ENCODE results near the gene HOXB9. TPM values are rescaled to one million over a fixed set of nuclear protein-coding genes. Genes with fewer than 3 reads are reported as not detected.
A peak's percentile ranks its signal among the peaks of the same experiment; 100 is the strongest.

HOXB9 gene
- total and polyA plus RNA-seq, 9 of the 15 experiments (the other 6 are each of a cell fraction or from before 2014, with no cell fraction given), result 3.1 to 196 (median 77.6) TPM

DNA sequence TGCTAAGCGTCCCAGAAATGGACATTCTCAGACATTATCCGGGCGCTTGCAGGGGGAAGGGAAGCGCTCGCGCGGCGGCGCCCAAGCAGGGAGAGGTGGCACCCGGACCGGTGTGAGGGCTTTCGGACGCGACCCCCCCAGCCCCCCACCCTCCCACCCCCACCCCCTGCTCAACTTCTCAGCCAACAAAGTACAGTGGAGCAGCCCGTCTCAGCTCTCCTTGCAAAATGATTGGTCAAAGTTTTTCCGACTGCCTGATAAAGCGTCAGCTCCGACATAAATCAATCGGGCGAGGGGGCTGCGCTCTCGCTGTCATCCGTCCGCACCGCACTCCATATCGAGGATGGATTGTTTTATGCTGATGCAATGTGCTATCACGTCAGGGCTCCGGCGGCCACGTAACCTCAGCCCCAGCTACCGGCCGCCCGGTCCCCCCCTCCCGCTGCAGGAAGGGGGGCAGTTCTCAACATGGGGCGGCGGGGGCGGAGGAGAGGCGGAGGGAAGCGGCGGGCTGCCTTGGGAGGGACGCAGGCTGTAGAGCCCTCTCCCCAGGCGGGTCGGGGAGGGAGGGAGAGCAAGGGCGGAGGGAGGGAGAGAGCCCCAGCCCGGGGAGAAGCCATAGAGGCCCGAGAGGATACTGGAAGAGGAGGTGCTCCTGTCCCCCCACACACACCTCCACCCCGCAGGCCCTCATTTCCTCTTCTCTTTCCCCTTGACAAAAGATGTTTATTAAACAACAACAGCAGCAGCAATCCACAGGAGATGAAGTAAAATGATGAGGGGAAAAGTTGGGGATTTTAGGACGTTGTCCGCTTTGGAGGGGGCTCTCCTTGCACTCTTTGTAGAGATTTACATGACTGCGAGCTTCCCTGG, at the start of gene HOXB9 (continued):
- TF ChIP-seq, protein P1, sequence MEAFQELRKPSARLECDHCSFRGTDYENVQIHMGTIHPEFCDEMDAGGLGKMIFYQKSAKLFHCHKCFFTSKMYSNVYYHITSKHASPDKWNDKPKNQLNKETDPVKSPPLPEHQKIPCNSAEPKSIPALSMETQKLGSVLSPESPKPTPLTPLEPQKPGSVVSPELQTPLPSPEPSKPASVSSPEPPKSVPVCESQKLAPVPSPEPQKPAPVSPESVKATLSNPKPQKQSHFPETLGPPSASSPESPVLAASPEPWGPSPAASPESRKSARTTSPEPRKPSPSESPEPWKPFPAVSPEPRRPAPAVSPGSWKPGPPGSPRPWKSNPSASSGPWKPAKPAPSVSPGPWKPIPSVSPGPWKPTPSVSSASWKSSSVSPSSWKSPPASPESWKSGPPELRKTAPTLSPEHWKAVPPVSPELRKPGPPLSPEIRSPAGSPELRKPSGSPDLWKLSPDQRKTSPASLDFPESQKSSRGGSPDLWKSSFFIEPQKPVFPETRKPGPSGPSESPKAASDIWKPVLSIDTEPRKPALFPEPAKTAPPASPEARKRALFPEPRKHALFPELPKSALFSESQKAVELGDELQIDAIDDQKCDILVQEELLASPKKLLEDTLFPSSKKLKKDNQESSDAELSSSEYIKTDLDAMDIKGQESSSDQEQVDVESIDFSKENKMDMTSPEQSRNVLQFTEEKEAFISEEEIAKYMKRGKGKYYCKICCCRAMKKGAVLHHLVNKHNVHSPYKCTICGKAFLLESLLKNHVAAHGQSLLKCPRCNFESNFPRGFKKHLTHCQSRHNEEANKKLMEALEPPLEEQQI (IDR thresholded peaks at IDR 0.05), result no peak
- TF ChIP-seq, protein P2, sequence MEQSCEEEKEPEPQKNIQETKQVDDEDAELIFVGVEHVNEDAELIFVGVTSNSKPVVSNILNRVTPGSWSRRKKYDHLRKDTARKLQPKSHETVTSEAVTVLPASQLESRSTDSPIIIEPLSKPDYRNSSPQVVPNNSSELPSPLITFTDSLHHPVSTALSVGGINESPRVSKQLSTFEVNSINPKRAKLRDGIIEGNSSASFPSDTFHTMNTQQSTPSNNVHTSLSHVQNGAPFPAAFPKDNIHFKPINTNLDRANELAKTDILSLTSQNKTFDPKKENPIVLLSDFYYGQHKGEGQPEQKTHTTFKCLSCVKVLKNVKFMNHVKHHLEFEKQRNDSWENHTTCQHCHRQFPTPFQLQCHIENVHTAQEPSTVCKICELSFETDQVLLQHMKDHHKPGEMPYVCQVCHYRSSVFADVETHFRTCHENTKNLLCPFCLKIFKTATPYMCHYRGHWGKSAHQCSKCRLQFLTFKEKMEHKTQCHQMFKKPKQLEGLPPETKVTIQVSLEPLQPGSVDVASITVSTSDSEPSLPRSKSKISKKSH (CRISPR knock-in tag; IDR thresholded peaks at IDR 0.05), result no peak
- TF ChIP-seq HNRNPUL1 (IDR thresholded peaks at IDR 0.05; ENCODE audit: low read length) (no peak), HDAC8 (tag; IDR thresholded peaks at IDR 0.05) (no peak), ZFP1 (CRISPR knock-in tag; IDR thresholded peaks at IDR 0.05) (no peak), ZNF830 (CRISPR knock-in tag; IDR thresholded peaks at IDR 0.05) (no peak), HDAC2 (IDR thresholded peaks at IDR 0.05) (no peak), FOXM1 (IDR thresholded peaks at IDR 0.05; ENCODE audit: low read depth) (peak; percentile 52; the same call in 1 of the 2 replicates), FOXM1 (CRISPR knock-in tag; IDR thresholded peaks at IDR 0.05; ENCODE audit: low read depth) (no peak), KAT2B (IDR thresholded peaks at IDR 0.05; ENCODE audit: low read depth, low read length) (no peak), ETV1 (tag; conservative IDR thresholded peaks at IDR 0.05; ENCODE audit: low read depth) (peak; percentile 89)
- TF ChIP-seq, protein P3, sequence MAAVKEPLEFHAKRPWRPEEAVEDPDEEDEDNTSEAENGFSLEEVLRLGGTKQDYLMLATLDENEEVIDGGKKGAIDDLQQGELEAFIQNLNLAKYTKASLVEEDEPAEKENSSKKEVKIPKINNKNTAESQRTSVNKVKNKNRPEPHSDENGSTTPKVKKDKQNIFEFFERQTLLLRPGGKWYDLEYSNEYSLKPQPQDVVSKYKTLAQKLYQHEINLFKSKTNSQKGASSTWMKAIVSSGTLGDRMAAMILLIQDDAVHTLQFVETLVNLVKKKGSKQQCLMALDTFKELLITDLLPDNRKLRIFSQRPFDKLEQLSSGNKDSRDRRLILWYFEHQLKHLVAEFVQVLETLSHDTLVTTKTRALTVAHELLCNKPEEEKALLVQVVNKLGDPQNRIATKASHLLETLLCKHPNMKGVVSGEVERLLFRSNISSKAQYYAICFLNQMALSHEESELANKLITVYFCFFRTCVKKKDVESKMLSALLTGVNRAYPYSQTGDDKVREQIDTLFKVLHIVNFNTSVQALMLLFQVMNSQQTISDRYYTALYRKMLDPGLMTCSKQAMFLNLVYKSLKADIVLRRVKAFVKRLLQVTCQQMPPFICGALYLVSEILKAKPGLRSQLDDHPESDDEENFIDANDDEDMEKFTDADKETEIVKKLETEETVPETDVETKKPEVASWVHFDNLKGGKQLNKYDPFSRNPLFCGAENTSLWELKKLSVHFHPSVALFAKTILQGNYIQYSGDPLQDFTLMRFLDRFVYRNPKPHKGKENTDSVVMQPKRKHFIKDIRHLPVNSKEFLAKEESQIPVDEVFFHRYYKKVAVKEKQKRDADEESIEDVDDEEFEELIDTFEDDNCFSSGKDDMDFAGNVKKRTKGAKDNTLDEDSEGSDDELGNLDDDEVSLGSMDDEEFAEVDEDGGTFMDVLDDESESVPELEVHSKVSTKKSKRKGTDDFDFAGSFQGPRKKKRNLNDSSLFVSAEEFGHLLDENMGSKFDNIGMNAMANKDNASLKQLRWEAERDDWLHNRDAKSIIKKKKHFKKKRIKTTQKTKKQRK (IDR thresholded peaks at IDR 0.05; ENCODE audit: borderline replicate concordance, low read depth, low read length), result no peak
- TF ChIP-seq, protein P4, sequence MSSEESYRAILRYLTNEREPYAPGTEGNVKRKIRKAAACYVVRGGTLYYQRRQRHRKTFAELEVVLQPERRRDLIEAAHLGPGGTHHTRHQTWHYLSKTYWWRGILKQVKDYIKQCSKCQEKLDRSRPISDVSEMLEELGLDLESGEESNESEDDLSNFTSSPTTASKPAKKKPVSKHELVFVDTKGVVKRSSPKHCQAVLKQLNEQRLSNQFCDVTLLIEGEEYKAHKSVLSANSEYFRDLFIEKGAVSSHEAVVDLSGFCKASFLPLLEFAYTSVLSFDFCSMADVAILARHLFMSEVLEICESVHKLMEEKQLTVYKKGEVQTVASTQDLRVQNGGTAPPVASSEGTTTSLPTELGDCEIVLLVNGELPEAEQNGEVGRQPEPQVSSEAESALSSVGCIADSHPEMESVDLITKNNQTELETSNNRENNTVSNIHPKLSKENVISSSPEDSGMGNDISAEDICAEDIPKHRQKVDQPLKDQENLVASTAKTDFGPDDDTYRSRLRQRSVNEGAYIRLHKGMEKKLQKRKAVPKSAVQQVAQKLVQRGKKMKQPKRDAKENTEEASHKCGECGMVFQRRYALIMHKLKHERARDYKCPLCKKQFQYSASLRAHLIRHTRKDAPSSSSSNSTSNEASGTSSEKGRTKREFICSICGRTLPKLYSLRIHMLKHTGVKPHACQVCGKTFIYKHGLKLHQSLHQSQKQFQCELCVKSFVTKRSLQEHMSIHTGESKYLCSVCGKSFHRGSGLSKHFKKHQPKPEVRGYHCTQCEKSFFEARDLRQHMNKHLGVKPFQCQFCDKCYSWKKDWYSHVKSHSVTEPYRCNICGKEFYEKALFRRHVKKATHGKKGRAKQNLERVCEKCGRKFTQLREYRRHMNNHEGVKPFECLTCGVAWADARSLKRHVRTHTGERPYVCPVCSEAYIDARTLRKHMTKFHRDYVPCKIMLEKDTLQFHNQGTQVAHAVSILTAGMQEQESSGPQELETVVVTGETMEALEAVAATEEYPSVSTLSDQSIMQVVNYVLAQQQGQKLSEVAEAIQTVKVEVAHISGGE (CRISPR knock-in tag; IDR thresholded peaks at IDR 0.05), result peak in 1 of 3 experiments; percentile 86; a peak in 2 of 6 replicates

Measured in K562 (cell line).